ENCODE results near the gene ACTL10.

The ACTL10 gene

DNA sequence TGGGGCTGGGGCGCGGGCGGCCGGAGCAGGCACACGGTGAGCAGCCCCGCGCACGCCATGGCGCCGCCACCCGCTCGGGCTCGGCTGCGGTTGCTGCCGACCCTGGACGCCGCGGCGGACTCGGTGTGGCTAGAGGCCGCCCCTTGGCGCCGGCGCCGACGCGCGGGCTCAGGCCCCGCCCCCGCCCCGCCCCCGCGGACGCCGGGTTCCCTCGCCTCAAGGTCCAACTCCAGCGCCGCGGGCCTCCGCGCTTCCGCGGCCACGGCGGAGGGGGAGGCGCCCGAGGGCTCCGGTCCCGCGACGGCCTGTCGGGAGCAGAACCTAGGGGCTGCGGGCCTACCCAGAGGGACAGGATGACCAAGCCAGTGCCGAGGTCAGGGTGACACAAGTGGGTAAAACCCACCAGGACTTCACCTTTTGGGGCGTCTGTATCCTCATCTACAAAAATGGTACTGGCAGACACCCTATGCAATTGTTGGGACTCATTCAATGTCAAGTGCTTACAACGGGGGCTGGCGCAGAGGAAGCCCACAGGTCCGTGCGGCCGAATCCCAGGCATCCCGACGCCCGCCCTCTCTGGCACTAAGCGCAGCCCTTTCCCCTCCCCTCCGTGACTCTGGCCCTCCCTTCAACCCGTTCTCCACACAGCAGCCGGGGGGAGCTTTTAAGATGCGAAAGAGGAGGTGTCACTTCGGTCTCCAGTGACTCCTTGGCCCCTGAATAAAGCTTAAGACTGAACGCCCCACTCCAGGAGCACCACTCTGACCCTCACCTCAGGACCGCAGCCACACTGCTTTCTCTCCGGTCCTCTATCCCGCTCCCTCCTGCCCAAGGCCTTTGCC is 7.8 kb downstream of the ACTL10 start, which contains the start of gene NECAB3:
TSS of gene NECAB3 (minus strand) at position 135 of the 842 bp plus-strand sequence. CDS start at position 59, 76 bp downstream.
- TF ChIP-seq, protein P1, sequence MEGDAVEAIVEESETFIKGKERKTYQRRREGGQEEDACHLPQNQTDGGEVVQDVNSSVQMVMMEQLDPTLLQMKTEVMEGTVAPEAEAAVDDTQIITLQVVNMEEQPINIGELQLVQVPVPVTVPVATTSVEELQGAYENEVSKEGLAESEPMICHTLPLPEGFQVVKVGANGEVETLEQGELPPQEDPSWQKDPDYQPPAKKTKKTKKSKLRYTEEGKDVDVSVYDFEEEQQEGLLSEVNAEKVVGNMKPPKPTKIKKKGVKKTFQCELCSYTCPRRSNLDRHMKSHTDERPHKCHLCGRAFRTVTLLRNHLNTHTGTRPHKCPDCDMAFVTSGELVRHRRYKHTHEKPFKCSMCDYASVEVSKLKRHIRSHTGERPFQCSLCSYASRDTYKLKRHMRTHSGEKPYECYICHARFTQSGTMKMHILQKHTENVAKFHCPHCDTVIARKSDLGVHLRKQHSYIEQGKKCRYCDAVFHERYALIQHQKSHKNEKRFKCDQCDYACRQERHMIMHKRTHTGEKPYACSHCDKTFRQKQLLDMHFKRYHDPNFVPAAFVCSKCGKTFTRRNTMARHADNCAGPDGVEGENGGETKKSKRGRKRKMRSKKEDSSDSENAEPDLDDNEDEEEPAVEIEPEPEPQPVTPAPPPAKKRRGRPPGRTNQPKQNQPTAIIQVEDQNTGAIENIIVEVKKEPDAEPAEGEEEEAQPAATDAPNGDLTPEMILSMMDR (IDR thresholded peaks at IDR 0.05; ENCODE audit: borderline replicate concordance, insufficient read depth, low read depth, low read length): no peak
- peak within 1 kb of the TSS; percentile 45 for H3K4me3 ChIP-seq (ENCODE audit: low read depth, low read length)

DNA sequence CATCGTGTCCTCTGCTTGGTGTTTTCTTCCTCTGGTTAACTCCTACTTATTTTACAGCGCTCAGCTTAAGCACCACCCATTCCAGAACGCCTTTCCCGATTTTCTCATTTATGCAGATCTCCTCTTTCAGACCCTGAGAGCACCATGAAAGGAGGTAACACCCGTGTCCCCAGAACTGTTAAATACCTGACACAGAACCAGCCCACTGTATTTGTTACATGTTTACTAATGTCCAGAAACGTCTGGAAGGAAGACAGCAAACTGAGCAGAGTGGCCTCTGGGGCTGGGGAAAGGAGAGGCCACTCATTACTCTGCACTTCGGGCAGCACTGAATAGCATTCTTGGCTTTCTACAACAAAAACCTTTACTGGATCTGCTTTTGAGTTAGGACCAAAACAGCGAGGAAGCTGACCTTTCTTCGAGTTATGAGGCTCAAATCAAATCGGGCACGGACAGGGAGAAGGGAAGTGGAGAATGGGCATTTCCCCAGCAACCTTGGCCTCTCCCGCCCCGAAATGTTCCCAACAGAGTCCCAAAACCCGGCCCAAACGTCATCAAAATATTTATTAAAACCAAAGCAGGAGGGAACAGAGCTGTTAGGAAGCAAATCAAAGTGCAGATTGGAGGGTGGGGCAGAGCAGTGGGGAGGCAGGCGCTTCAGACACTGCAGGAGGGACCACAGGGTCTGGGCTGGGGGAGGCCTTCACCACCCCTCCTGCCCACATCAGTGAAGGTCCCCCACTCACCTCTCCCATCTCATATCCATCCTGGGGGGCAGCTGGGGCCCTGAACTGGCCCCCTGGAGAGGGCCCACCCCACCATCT is 8.6 kb downstream of the ACTL10 start:
- TF ChIP-seq, protein P1 (IDR thresholded peaks at IDR 0.05; ENCODE audit: borderline replicate concordance, insufficient read depth, low read depth, low read length): no peak
- no peak overlapping the region for H3K4me3 ChIP-seq (ENCODE audit: low read depth, low read length)

DNA sequence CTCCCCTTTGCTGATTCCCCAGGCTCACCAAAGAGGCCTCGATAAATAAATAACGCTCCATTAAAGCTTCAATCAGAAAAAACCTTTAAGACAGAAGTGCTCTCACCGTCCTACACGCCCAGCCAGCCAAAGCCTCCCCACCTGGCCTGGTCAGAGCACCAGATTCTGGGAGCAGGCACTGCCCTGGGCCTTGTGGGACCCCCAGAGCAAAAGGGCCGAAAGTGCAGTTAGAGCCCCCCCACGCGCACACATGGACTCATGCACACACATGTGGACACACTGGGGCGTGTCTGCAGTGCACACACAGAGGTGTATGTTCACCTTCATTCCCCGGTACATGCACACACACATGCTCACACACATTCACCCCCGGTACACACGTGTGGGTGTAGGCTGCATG is 9.4 kb downstream of the ACTL10 start:
- TF ChIP-seq, protein P1 (IDR thresholded peaks at IDR 0.05; ENCODE audit: borderline replicate concordance, insufficient read depth, low read depth, low read length): no peak
- no peak overlapping the region for H3K4me3 ChIP-seq (ENCODE audit: low read depth, low read length)

DNA sequence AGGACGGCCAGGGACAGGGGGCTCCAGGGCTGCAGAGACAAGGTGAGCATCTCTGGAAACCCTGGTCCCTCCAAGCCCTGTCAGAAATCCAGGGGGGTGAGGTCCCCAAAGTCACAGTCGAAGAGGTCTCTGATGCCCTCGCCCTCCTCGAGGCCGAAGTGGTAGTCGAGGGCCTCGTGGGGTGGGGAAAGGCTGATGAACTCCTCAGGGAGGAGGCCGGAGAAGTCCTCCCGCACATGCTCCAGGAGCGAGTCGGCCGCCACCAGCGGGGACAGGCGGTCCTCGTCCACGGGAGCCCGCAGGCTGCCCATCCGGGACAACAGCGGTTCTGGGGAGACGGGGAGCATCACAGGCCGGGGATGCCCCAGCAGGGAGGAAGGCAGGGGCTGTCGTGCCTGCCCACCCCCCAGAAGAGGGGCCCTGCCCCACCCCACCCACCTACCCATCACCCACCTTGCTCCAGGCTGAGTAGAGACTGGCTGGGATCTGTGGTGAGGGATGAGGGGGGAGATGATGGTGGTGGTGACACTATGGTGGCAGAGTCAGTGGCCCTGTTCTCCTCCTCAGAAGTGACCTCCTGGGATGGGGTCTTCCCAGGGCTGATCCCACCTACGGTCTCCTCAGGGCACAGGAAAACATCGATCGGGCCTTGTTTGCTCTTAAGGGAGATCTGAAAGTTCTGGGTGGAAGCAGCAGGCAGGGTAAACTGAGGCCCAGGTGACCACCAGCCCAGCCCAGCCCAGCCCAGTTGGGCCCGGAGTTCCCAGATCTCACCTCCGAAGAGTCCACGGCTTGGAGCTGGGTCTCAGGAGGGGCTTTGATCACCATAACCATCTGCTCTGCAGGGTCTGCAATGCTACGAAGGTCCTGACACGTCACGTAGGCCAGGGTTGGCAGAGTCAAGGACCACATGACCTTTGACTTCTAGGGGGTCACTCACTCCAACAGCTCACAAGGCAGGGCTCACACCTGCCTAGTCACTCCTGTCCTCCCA is 10.2 kb downstream of the ACTL10 start:
- no peak overlapping the region for H3K4me3 ChIP-seq (ENCODE audit: low read depth, low read length)
- TF ChIP-seq, protein P1 (IDR thresholded peaks at IDR 0.05; ENCODE audit: borderline replicate concordance, insufficient read depth, low read depth, low read length): no peak

DNA sequence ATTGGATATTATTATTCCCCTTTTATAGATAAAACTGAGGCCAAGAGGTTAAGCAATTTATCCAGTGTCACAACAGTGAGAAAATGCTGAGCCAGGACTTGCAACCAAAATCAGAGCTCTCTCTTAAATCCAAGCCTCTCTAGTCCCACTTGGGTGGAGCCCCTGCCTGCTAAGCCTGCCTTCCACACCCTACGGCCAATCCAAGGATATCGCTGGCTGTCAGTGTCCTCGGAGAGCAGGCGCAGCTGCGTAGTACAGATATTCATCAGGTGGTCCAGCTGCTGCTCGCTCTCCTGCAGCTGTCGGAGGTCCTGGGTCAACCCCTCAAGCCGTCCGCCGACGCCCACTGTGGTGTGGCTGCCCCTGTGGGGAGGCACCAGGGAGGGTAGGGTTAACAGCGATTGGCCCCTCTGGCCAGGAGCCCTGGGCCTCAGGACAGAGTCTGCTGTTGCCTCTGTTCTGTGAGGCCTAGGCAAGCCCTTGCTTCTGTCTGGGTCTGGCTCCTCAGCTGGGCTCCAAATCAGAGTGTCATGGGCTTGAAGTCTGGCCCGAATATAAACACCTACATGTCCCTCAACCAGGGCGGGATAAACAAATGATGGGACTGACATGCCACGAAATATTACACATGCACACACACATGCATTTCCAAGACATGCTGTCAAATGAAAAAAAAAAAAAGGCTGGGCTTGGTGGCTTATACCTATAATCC is 11.4 kb downstream of the ACTL10 start:
- TF ChIP-seq, protein P1 (IDR thresholded peaks at IDR 0.05; ENCODE audit: borderline replicate concordance, insufficient read depth, low read depth, low read length): no peak
- H3K4me3 ChIP-seq (ENCODE audit: low read depth, low read length): no peak overlapping the region
